ENCODE results near the gene ATP1B2.

- no peak for TF ChIP-seq CTCF (IDR thresholded peaks at IDR 0.05; ENCODE audit: insufficient read depth, low read length)
- TF ChIP-seq, protein P1, sequence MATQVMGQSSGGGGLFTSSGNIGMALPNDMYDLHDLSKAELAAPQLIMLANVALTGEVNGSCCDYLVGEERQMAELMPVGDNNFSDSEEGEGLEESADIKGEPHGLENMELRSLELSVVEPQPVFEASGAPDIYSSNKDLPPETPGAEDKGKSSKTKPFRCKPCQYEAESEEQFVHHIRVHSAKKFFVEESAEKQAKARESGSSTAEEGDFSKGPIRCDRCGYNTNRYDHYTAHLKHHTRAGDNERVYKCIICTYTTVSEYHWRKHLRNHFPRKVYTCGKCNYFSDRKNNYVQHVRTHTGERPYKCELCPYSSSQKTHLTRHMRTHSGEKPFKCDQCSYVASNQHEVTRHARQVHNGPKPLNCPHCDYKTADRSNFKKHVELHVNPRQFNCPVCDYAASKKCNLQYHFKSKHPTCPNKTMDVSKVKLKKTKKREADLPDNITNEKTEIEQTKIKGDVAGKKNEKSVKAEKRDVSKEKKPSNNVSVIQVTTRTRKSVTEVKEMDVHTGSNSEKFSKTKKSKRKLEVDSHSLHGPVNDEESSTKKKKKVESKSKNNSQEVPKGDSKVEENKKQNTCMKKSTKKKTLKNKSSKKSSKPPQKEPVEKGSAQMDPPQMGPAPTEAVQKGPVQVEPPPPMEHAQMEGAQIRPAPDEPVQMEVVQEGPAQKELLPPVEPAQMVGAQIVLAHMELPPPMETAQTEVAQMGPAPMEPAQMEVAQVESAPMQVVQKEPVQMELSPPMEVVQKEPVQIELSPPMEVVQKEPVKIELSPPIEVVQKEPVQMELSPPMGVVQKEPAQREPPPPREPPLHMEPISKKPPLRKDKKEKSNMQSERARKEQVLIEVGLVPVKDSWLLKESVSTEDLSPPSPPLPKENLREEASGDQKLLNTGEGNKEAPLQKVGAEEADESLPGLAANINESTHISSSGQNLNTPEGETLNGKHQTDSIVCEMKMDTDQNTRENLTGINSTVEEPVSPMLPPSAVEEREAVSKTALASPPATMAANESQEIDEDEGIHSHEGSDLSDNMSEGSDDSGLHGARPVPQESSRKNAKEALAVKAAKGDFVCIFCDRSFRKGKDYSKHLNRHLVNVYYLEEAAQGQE (IDR thresholded peaks at IDR 0.05; ENCODE audit: insufficient replicate concordance, low read depth) = no peak
These were observed 32.1 kb upstream of the ATP1B2 start for GRCh38 chr17:7618608-7619007.

Measured in HL-60 (cell line).